Osteoblast (primary cell): ENCODE results near the gene YAE1. TPM values are rescaled to one million over a fixed set of nuclear protein-coding genes. Genes with fewer than 3 reads are reported as not detected.

Experiments
- DNase-seq: peaks from one replicate; pipeline ENCODE4 v3.0.0; 2011; ENCODE audit warnings: low spot score, mixed read lengths; ENCODE audit not compliant: insufficient read length; ENCODE audit errors: missing footprints
- H2AFZ ChIP-seq: 2 replicates; pipeline ENCODE4 v1.6.0; 2011; ENCODE audit warnings: mild to moderate bottlenecking, low read length
- H3K27ac ChIP-seq: 2 replicates; pipeline ENCODE4 v1.5.1; 2011; ENCODE audit warnings: mild to moderate bottlenecking, low read depth, low read length, moderate library complexity
- H3K27me3 ChIP-seq: 2 replicates; pipeline ENCODE4 v1.6.0; 2012; ENCODE audit warnings: mild to moderate bottlenecking, control low read depth, inconsistent platforms, low read length, moderate library complexity; ENCODE audit not compliant: insufficient read depth
- H3K36me3 ChIP-seq: 2 replicates; pipeline ENCODE4 v1.5.1; 2011; ENCODE audit warnings: mild to moderate bottlenecking, low read length, control low read depth, moderate library complexity; ENCODE audit not compliant: insufficient read depth
- H3K4me1 ChIP-seq: 2 replicates; pipeline ENCODE4 v1.5.1; 2011; ENCODE audit warnings: mild to moderate bottlenecking, low read length, control low read depth, moderate library complexity; ENCODE audit not compliant: insufficient read depth
- H3K4me2 ChIP-seq: 2 replicates; pipeline ENCODE4 v1.6.0; 2011; ENCODE audit warnings: mild to moderate bottlenecking, low read length; ENCODE audit not compliant: insufficient read depth
- H3K4me3 ChIP-seq: fragments of 200-600 bp; sonication (generic); 3 replicates; pipeline ENCODE4 v1.5.1; 2012; ENCODE audit warnings: mild to moderate bottlenecking, low read length, inconsistent platforms; ENCODE audit not compliant: insufficient read depth
- H3K79me2 ChIP-seq: 2 replicates; pipeline ENCODE4 v1.6.0; 2012; ENCODE audit warnings: mild to moderate bottlenecking, low read length, control low read depth, inconsistent platforms; ENCODE audit not compliant: insufficient read depth
- H3K9me3 ChIP-seq: 2 replicates; pipeline ENCODE4 v1.5.1; 2011; ENCODE audit warnings: low read depth, low read length, control low read depth
- H4K20me1 ChIP-seq: 2 replicates; pipeline ENCODE4 v1.6.0; 2012; ENCODE audit warnings: mild to moderate bottlenecking, low read length, control low read depth; ENCODE audit not compliant: insufficient read depth
- CTCF ChIP-seq: IDR thresholded peaks from 2 replicates; pipeline ENCODE4 v1.5.1; 2011; ENCODE audit warnings: mild to moderate bottlenecking, low read depth, low read length, moderate library complexity; ENCODE audit errors: extremely low read depth
- total RNA-seq: library from RNA; depleted of rRNA; stranded (reverse); fragments of >200 nt; gene quantifications from 2 replicates; pipeline ENCODE4 v1.2.3, GENCODE V29; 2012

Gene YAE1
- total RNA-seq, 1 donor: 29.0 TPM

GRCh38 chr7:39526666-39527065 lies 39.5 kb upstream of the YAE1 start:
- H3K79me2 ChIP-seq: no peaks in the 10 kb centered on the region
- no peak for DNase-seq

GRCh38 chr7:39527296-39527695 lies 38.9 kb upstream of the YAE1 start:
- Histone ChIP-seq H3K27me3 (peaks cover 8% of the 10 kb centered on the region), H3K9me3 (no peaks in the 10 kb centered on the region), H3K36me3 (no peaks in the 10 kb centered on the region), H3K27ac (no peak overlapping the region), H3K4me3 (no peak overlapping the region), H2AFZ (no peak overlapping the region), H3K79me2 (no peaks in the 10 kb centered on the region), H4K20me1 (no peaks in the 10 kb centered on the region), H3K4me1 (no peaks in the 10 kb centered on the region), H3K4me2 (no peak overlapping the region)
- no peak for DNase-seq
- no peak for TF ChIP-seq CTCF

More at GRCh38 chr7:39526666-39527065, 39.5 kb upstream of the YAE1 start:
- no peaks in the 10 kb centered on the region for H3K4me1 ChIP-seq
- H3K4me3 ChIP-seq: no peak overlapping the region
- peaks cover 6% of the 10 kb centered on the region for H3K27me3 ChIP-seq
- TF ChIP-seq CTCF: no peak
- no peak overlapping the region for H3K4me2 ChIP-seq
- no peaks in the 10 kb centered on the region for H4K20me1 ChIP-seq
- H3K9me3 ChIP-seq: no peaks in the 10 kb centered on the region
- H2AFZ ChIP-seq: no peak overlapping the region
- H3K36me3 ChIP-seq: no peaks in the 10 kb centered on the region
- H3K27ac ChIP-seq: no peak overlapping the region

GRCh38 chr7:39527951-39528350 lies 38.3 kb upstream of the YAE1 start:
- H3K79me2 ChIP-seq: no peaks in the 10 kb centered on the region
- no peaks in the 10 kb centered on the region for H3K4me1 ChIP-seq
- H4K20me1 ChIP-seq: no peaks in the 10 kb centered on the region
- no peak for TF ChIP-seq CTCF
- no peaks in the 10 kb centered on the region for H3K9me3 ChIP-seq
- H3K4me2 ChIP-seq: no peak overlapping the region
- H3K27me3 ChIP-seq: peaks cover 11% of the 10 kb centered on the region
- no peak overlapping the region for H3K27ac ChIP-seq
- no peaks in the 10 kb centered on the region for H3K36me3 ChIP-seq
- H3K4me3 ChIP-seq: no peak overlapping the region
- no peak overlapping the region for H2AFZ ChIP-seq
- DNase-seq: no peak

GRCh38 chr7:39528849-39529248 lies 37.4 kb upstream of the YAE1 start:
- H4K20me1 ChIP-seq: no peaks in the 10 kb centered on the region
- no peaks in the 10 kb centered on the region for H3K79me2 ChIP-seq
- no peak overlapping the region for H2AFZ ChIP-seq
- no peak overlapping the region for H3K27ac ChIP-seq
- no peaks in the 10 kb centered on the region for H3K4me1 ChIP-seq
- no peaks in the 10 kb centered on the region for H3K36me3 ChIP-seq
- peaks cover 11% of the 10 kb centered on the region for H3K27me3 ChIP-seq
- no peak overlapping the region for H3K4me2 ChIP-seq
- no peak for DNase-seq
- no peaks in the 10 kb centered on the region for H3K9me3 ChIP-seq
- no peak overlapping the region for H3K4me3 ChIP-seq
- no peak for TF ChIP-seq CTCF
